GM21381 (cell line): Measurements from ENCODE around the gene ADM.

Experiments
- ATAC-seq: cut with Tn5 transposase; IDR thresholded peaks from one replicate; pipeline ENCODE4 v1.9.1; 2021; ENCODE audit warnings: mild to moderate bottlenecking, moderate library complexity; ENCODE audit not compliant: unreplicated experiment

Gene ADM

DNA sequence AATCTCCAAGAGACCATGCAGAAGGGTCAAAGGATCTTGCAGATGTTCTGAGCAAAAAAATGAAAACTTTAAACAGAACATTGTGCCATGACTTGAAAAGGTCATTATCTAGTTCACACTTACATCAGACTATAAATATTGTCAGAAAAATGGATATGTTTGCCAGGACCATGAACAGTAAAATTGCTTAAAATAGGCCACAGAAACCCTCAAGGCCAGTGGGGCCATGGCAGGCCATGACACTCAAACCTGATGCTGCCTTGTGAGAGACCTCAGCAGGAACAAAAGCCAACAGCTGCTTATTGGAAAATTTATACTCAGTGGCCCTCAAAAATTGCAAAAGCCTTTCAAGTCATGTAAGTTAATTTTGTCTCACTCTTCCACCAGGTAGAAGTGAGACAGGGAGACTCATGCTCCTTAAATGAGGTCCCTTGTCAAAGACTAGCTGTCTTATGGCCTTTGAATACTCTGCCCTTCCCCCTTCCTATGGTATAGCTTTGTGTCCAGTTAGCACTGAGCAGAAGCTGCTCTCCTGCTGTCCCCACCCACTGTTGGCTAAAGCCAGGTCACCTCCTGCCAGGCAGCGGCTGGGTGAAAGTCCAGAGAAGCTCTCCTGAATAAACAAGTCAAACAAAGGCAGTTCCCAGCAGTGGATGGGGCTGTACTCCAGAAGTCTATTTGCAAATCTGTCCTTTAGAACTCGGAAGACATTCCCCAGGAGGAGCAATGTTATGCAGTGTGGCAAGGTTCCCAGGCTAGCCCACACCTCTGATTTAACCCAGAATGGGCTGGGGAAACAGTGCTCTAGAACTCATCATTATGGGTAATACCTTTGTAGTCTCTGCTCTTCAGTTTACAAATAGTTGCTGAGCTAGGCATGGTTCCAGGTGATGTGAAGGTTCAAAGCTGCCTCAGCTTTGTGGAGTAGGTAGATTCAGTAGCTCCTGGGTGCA is 21.4 kb downstream of the ADM start:
- no peak for ATAC-seq

DNA sequence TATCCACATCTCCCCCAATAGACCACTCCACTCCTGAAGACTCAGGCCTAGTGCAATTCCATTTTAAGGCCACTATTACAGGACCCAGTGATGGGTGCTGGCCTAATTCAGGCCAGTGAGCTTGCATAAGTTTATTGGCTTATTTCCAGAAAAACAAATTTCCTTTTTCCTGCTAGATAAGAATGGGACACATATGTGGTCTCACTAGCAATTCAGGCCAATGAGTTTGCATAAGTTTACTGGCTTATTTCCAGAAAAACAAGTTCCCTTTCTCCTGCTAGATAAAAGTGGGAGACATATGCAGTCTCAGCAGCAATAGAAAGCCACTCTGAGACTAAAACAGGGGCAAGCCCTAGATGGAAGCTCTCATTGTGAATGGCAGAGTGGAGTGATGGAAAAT is 22.4 kb downstream of the ADM start:
- no peak for ATAC-seq

DNA sequence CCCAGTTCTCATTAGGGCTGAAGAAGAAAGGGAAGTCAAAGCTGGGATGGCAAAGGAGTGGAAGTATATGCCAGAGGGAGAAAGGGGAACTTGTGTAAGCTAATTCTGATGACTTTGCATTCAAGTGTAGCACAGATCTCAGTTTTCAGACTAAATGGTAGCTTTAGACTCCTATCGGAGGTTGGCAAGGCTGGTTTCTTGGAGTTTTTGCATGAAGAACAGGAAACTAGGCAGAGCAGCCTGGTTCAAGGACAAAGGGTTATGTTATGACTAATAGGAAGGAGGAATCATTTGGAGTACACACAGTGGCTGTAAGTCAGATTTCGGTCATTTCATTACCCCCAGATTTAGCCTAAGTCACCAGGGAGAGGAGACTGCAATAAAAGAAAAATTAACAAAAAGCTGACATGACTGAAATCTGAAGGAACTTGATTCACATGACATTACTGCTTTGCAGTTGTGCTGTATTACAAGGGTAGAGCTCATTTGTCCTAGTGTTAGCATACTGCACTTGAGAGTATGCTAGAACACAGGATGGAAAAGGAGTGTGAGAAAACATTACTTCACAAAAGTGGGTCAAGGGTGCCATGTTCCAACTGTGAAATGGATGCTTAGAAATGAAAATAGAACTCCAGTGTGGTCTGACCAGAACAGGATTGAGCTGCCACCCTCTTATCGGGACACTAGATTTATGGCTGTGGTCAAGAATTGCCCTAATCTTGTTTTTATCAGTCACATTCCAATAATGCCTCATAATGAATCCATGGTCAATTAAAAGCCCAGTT is 23.6 kb downstream of the ADM start:
- ATAC-seq: no peak

DNA sequence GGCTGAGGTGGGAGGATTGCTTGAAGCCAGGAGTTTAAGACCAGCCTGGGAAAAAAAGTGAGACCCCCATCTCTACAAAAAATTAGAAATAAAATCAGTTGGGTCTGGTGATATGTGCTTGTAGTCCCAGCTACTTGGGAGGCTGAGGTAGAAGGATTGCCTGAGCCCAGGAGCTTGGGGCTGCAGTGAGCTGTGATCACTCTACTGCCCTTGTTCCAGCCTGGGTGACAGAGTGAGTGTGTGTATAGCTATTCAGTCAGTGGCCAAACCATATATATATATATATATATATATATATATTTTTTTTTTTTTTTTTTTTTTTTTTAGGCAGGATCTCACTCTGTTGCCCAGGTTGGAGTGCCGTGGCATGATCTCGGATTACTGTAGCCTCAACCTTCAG is 24.5 kb downstream of the ADM start:
- ATAC-seq: no peak

DNA sequence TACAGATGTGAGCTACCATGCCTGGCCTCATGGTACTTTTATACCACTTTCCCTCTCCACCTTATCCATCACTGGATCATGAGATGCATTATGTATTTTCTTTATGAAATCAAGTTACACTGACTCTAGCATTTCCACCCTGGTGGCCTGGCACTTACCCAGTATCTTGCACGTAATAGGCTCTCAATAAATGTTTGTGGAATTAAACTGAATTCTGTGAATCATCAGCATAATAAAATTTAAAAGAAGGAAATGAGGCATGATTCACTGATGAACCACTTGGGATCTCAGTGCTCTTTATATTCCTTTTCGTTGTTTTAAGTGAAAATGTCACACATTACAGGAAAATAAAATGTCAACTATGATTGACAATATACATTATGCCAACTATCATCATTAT is 25.1 kb downstream of the ADM start:
- ATAC-seq: no peak

DNA sequence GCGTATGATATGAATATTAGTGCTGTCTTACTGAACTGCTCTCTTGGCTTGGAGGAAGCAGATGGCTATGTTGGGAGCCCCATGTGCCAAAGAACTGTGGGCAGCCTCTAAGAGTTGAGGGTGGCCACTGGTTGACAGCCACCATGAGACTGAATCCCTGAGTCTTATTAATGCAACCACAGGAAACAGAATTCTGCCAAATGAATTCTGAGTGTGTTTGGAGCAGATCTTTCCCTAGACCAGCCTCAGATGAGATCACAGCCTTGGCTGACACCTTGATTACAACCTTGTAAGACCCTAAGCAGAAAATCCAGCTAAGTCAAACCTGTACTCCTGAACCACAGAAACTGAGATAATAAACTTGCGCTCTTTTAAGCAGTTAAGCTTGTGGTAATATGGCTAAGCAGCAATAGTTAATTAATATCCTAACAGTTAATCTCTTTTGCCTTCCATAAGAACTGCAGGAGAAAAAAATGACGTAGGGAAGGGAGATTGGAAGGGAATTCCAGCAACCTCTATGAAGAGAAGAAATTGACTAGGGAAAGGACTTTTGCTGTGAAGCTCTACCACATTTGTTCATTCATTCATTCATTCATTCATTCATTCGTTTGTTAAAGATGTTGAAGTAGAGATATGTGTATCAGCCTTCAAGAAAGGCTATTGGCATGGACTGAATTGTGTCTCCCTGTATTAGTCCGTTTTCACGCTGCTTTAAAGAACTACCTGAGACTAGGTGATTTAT is 26.8 kb downstream of the ADM start:
- no peak for ATAC-seq

DNA sequence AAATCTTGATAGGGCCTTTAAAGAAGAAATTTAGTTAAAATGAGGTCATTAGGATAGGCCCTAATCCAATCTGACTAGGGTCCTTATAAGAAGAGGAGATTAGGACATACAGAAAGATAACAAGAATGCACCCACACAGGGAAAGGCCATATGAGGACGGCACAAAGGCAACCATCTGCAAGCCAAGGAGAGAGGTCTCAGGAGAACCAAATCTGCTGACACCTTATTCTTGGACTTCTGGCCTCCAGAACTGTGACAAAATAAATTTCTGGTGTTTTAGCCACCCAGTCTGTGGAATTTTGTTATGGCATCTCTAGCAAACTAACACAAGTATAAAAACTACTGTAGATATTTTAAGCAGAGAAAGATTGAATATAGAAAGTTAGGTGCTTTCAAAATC is 28.6 kb downstream of the ADM start:
- ATAC-seq: no peak

DNA sequence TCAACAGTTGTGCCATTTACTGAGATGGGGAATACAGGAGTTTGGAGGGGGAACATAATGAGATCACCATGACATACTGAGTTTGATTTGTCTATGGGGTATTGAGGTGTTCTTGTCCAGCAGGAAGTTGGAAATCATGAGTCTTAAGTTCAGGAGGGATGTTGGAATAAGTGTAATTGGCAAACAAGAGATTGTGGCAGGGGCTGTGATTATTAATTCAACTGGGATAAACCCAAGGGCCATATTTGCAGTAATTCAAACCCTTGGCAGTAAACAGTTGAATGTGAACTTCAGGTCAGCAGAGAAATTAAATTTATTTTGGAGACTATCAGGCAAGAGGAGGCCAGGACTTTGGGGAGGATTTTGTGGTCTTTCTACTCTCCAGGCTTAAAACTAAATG is 33.4 kb downstream of the ADM start:
- no peak for ATAC-seq

DNA sequence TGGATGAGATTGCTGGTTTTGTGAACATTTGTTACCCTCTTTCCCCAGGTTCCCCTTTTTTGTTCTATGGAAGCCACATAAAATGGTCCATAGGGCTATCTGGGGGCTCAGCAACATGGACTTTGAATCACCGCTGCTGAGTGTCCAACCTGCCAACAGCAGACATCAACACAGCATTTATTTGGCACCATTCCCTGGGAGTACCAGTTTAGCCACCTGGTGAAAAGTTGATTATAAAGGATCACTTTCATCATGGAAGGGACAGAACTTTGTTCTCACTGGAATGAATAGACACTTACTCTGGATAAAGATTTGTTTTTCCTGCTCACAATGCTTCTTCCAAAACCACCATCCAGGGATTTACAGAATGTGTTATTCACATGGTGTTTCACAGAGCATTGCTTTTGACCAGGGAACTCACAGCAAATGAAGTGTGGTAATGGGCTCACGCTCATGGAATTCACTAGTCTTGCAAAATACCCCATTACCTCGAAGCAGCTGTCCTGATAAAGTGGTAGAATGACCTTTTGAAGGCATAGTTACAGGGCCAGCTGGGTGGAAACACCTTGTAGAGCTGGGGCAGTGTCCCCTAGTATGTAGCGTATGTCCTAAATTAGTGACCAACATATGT is 43.9 kb downstream of the ADM start:
- ATAC-seq: no peak

DNA sequence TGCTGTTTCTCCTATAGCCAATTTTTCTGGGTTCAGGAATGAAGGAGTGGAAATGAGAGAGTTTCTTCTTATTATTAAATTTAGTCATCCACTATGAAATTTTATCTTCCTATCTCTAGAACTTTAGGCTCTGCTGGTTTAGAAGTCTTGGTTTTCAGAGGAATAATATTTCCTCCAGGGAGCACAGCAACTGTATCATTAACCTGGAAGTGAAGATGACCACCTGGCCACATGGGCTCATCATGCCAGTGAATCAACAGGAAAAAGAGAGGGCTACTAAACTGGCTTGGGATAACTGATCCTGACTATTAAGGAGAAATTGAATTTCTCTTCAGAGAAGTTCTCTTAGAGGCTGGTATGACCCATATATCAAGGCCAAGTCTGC is 44.4 kb downstream of the ADM start:
- ATAC-seq: no peak

DNA sequence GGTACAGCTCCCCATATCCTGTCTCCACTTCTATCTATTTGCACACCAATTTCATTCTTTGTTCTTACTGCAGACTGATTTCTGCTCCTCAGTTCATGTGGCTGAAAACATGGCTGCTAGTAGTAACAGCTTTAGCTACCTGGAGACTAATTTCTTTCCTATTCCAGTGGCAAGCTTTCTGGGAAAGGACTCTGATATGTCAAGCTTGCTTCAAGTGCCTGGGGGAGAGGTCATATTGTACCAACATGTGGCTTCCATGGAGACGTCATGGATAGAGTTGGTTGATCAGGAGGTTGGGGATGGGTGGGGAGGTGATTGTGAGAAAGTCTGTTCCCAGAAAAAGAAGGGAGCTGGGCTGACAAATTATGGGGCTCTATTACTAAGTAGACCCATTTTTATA is 44.9 kb downstream of the ADM start:
- no peak for ATAC-seq

DNA sequence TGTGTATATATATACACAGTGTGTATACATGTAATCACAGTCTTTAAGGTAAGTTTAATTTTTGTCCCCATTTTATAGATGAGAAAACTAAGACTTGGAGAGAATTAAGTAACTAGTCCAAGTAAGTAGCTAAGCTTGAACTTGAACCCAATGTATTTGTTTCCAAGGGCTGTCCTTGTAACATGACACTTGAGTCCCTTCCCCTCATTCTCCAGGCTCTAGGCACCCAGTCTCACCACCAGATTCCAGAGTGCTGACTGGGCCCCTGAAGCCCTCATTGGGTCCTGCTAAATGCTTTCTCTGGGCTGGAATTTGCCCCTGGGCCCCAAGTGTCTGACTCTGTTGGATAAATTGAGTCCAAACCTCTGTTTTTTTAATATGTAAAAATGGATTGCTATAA is 45.5 kb downstream of the ADM start:
- no peak for ATAC-seq

DNA sequence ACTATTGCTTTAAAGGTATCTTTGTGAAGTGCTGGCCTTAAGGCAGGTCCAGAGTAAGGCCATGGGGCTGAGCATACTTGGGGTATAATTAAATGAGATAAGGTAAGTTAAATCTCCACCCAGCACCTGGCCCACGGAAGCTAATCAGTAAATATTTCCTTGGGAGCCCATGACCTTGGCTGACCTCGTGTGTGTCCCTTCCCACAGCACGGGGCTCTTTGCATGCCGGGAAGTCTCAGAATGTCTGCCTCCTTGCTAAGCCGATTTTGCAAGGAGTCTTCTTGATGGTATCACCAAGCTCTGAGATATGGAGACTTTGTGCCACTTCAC is 46.5 kb downstream of the ADM start:
- no peak for ATAC-seq

DNA sequence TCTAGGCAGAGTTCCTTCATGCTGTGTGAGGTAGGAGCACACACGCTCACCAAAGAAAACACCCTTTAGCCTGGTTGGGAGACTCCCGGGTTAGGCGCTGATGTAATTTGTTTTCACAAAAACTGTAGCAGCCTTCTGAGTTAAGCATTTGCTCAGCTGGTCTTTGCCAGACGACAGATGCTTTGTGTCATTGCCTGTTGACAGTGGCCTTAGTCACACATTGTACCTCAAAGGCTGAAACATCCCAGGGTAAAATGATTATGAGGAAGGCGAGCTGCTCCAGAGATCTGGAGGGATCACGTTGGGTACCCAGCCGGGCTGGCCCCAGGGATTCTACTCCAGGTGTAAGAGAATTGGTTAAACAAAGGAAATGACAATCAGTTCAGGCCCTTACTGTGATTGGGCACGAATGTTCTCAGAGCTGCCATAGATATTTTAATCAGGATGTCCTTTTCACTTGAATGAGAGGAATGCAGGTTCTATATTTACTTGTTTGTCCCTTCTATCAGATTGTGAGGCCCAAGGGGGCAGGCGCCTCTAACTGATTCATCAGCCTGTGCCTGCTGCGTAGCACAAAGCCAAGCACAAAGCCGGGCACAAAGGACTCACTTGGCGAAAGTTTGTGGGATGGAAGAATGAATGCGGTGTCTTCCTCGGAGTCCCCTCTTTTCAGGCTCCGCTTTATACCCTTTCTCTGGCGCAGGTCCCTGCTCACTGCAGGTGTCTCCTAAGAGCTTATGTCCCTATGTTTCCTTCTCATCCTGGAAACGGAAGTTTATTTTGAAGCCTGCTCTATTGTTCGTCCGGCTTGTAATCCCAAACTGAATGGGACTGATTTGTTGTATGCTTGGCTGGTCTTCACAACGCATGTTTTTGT is 47.1 kb downstream of the ADM start:
- no peak for ATAC-seq

DNA sequence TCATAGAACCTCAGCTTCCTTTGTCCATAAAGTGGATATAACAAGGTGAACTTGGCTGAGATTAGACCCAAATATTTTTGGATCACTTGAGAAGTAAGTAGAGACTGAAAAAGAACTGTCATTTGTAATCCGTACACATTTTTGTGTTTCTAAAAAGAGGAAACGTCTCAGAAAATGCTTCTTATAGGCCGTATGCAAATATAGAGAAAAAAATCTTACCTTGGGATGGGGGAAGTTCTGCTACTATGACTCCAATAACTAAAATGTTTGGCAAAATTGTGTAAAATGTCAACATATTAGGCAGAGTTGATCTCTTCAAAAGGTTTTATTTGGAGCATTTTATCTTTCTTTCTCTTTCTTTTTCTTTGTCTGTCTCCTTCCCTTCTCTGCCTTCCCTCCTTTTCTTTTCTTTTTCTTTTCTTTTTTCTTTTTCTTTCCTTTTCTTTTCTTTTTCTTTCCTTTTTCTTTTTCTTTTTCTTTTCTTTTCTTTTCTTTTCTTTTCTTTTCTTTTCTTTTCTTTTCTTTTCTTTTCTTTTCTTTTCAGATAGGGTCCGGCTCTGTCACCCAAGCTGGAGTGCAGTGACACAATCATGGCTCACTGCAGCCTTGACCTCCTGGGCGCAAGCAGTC is 48.2 kb downstream of the ADM start:
- ATAC-seq: no peak

DNA sequence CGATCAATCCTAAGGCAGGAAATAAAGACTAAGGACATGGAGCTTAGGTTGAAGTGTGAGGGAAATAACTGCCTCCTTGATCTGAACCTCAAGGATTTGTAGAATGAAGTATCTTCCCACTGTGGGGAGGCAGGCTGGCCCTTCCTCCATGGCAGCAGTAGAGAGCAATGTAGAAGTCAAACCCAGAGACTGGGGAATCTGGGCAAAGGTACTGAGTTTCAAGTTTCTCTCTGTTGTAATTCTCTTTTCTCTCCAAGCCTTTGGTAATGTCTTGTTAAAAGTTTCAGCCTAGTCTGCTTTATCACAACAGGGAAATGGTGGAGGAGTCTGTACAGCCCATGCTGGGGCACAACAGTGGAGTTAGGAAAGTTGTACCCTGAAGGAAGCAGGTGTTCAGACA is 49.5 kb downstream of the ADM start:
- ATAC-seq: no peak

DNA sequence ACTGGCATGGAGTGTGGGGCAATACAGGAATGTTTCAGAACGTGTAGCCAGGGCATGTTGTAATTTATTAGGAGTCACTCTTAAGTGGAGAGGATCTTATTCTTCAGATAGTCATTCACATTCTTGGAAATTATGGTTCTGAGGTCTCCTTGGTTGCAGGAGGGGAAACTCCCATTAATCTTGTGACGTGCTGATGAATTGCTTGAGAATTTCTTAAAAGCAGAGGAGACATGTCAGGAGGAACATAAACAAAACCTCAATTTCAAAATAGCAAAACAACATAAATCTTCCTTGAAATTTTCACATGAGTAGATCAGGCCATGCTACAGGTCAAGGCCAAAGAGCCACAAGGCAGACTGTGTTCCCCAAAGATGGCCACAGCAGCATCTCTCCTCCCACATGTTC is 50.4 kb downstream of the ADM start:
- no peak for ATAC-seq

DNA sequence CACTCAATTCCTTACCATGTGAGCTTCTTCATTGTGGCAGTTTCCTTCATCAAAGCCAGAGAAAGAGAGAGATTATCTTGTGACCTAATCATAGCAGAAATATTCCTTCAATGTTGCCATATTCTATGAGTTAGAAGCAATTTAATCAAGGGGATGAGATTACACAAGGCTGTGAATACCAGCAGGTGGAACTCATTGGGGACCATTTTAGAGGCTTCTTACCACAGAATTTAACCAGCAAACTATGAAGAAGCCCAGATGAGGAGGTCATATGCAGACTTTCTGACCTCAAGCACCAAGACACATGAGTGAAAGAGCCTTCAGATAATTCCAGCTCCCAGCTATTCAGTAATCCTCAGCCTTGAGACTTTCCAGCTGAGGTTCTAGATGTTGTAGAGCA is 51.3 kb downstream of the ADM start:
- ATAC-seq: no peak
